ENCODE measurements around the gene BTNL8. TPM values are rescaled to one million over a fixed set of nuclear protein-coding genes. Genes with fewer than 3 reads are reported as not detected.

Gene BTNL8
- total and polyA plus RNA-seq, 2 of the 13 experiments (the other 11 are each of a cell fraction or from before 2014, with no cell fraction given): not detected

DNA sequence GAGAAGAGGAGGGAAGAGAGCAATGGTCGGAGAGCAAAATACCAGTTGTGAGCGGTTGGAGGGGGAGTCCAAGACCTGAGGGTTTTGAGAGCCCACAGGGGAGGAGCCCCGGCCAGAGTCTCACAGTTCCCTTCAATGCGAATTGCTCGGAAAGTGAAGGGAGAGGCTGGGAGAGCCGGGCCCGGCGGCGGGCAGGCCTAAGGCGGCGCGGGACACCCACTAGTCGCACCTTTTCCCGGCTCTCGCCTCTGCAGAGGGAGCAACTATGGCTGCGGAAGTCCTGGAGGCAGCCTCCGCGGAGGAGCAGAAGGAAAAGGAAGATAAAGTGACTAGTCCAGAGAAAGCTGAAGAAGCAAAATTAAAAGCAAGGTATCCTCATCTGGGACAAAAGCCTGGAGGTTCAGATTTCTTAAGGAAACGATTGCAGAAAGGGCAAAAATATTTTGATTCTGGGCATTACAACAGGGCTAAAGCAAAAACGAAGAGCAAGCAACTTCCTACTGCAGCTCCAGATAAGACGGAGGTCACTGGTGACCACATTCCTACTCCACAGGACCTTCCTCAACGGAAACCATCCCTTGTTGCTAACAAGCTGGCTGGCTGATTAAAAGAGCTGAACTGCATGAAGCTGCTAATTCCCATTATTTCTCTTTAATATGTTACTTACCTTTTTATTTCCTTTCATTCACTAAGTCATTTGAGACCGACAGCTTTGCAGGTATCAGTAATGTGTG, 83.2 kb downstream of the BTNL8 start:
- 56% methylated on average over 23 of the region's 23 CpGs for WGBS (ENCODE audit: low lambda C conversion rate)
- in situ Hi-C loops (cut with HindIII; ENCODE audit: extremely low pct_ligation_motif_present, low pct_unique_long_range_greater_than_20kb): no loop called here
- POLR2A ChIA-PET: no interaction called here

More for the DNA sequence above, 83.2 kb downstream of the BTNL8 start:
- TF ChIP-seq ZNF124 (CRISPR knock-in tag; IDR thresholded peaks at IDR 0.05): no peak
- TF ChIP-seq SETDB1 (CRISPR knock-in tag; IDR thresholded peaks at IDR 0.05; ENCODE audit: borderline replicate concordance): no peak
- no peak for TF ChIP-seq ZNF274 (CRISPR knock-in tag; IDR thresholded peaks at IDR 0.05)
- TF ChIP-seq, protein P1, sequence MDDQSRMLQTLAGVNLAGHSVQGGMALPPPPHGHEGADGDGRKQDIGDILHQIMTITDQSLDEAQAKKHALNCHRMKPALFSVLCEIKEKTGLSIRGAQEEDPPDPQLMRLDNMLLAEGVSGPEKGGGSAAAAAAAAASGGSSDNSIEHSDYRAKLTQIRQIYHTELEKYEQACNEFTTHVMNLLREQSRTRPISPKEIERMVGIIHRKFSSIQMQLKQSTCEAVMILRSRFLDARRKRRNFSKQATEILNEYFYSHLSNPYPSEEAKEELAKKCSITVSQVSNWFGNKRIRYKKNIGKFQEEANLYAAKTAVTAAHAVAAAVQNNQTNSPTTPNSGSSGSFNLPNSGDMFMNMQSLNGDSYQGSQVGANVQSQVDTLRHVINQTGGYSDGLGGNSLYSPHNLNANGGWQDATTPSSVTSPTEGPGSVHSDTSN (CRISPR knock-in tag; IDR thresholded peaks at IDR 0.05; ENCODE audit: borderline replicate concordance): no peak
- TF ChIP-seq, protein P2, sequence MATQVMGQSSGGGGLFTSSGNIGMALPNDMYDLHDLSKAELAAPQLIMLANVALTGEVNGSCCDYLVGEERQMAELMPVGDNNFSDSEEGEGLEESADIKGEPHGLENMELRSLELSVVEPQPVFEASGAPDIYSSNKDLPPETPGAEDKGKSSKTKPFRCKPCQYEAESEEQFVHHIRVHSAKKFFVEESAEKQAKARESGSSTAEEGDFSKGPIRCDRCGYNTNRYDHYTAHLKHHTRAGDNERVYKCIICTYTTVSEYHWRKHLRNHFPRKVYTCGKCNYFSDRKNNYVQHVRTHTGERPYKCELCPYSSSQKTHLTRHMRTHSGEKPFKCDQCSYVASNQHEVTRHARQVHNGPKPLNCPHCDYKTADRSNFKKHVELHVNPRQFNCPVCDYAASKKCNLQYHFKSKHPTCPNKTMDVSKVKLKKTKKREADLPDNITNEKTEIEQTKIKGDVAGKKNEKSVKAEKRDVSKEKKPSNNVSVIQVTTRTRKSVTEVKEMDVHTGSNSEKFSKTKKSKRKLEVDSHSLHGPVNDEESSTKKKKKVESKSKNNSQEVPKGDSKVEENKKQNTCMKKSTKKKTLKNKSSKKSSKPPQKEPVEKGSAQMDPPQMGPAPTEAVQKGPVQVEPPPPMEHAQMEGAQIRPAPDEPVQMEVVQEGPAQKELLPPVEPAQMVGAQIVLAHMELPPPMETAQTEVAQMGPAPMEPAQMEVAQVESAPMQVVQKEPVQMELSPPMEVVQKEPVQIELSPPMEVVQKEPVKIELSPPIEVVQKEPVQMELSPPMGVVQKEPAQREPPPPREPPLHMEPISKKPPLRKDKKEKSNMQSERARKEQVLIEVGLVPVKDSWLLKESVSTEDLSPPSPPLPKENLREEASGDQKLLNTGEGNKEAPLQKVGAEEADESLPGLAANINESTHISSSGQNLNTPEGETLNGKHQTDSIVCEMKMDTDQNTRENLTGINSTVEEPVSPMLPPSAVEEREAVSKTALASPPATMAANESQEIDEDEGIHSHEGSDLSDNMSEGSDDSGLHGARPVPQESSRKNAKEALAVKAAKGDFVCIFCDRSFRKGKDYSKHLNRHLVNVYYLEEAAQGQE (IDR thresholded peaks at IDR 0.05; ENCODE audit: borderline replicate concordance in 1 of 2, low read depth in 1 of 2, low read length in 2 of 2): no peak
- TF ChIP-seq, protein P3, sequence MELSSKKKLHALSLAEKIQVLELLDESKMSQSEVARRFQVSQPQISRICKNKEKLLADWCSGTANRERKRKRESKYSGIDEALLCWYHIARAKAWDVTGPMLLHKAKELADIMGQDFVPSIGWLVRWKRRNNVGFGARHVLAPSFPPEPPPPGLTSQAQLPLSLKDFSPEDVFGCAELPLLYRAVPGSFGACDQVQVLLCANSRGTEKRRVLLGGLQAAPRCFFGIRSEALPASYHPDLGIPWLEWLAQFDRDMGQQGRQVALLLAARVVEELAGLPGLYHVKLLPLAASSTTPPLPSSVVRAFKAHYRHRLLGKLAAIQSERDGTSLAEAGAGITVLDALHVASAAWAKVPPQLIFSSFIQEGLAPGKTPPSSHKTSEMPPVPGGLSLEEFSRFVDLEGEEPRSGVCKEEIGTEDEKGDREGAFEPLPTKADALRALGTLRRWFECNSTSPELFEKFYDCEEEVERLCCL (CRISPR knock-in tag; IDR thresholded peaks at IDR 0.05; ENCODE audit: borderline replicate concordance): no peak
- no peak for TF ChIP-seq ZNF569 (CRISPR knock-in tag; IDR thresholded peaks at IDR 0.05; ENCODE audit: borderline replicate concordance)
- TF ChIP-seq ADNP (CRISPR knock-in tag; IDR thresholded peaks at IDR 0.05): no peak
- TF ChIP-seq LCORL (IDR thresholded peaks at IDR 0.05): no peak
- no peak for TF ChIP-seq LCORL (CRISPR knock-in tag; IDR thresholded peaks at IDR 0.05)
- no peak for TF ChIP-seq STAT5B (CRISPR knock-in tag; IDR thresholded peaks at IDR 0.05)
- TF ChIP-seq, protein P4, sequence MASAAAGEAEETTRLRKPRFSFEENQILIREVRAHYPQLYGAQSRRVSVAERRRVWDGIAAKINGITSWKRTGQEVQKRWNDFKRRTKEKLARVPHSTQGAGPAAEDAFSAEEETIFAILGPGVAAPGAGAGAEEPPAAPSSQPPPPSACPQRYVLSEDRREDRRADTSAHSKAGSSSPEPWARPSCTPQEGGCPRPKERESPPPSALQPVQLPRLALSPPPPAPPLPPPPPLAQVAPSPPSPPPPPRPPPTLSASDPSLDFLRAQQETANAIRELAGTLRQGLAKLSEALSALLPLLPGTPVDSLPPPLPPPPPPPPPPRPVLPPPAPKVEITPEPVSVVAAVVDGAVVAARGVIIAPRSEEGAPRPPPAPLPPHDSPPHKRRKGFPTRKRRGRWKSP (CRISPR knock-in tag; IDR thresholded peaks at IDR 0.05): no peak
- Histone ChIP-seq H4K20me1 (ENCODE audit: insufficient read depth, low read length) (no peaks in the 10 kb centered on the region), H3K27me3 (ENCODE audit: control insufficient read depth in 1 of 2, insufficient read depth in 2 of 2, low read length in 2 of 2) (no peaks in the 10 kb centered on the region; a peak in 1 of 5 replicates), H3K79me2 (ENCODE audit: insufficient read depth, low read length) (no peaks in the 10 kb centered on the region), H3K9me3 (ENCODE audit: low read length) (no peaks in the 10 kb centered on the region), H3K4me1 (ENCODE audit: insufficient read depth, low read length) (no peaks in the 10 kb centered on the region), H2AFZ (ENCODE audit: low read length) (no peak overlapping the region), H3K4me3 (replicated peaks in 1 of 3; ENCODE audit: insufficient read depth in 1 of 3, low read depth in 2 of 3, low read length in 3 of 3) (no peak overlapping the region), H3K4me2 (ENCODE audit: low read depth, low read length) (no peak overlapping the region), H3K27ac (ENCODE audit: extremely low read length, insufficient read depth, low read length) (no peak overlapping the region), H3K9ac (ENCODE audit: insufficient read depth, low read depth, low read length) (no peak overlapping the region), H3K36me3 (replicated peaks in 1 of 2; ENCODE audit: control insufficient read depth in 1 of 2, insufficient read depth in 2 of 2, low read length in 2 of 2) (no peaks in the 10 kb centered on the region)
- FAIRE-seq (no peak), DNase-seq (ENCODE audit: low spot score) (no peak), ATAC-seq (no peak)
- no TSS peak for BruUV-seq (replicated peaks)
- CTCF ChIA-PET (ENCODE audit: low intra/inter-chr PET ratio, low total read pairs): no interaction called here
- intact Hi-C loops (cut with micrococcal nuclease; ENCODE audit: unreplicated experiment): no loop called here

Measured in HepG2 (cell line).